GM19324 (cell line): ENCODE results near the gene KMT2D.
A peak's percentile ranks its signal among the peaks of the same experiment; 100 is the strongest.

Source experiments
- ATAC-seq: cut with Tn5 transposase; IDR thresholded peaks from one replicate; pipeline ENCODE4 v1.9.1; 2021; ENCODE audit warnings: mild to moderate bottlenecking, moderate library complexity; ENCODE audit not compliant: unreplicated experiment, low FRiP score

The KMT2D gene, protein sequence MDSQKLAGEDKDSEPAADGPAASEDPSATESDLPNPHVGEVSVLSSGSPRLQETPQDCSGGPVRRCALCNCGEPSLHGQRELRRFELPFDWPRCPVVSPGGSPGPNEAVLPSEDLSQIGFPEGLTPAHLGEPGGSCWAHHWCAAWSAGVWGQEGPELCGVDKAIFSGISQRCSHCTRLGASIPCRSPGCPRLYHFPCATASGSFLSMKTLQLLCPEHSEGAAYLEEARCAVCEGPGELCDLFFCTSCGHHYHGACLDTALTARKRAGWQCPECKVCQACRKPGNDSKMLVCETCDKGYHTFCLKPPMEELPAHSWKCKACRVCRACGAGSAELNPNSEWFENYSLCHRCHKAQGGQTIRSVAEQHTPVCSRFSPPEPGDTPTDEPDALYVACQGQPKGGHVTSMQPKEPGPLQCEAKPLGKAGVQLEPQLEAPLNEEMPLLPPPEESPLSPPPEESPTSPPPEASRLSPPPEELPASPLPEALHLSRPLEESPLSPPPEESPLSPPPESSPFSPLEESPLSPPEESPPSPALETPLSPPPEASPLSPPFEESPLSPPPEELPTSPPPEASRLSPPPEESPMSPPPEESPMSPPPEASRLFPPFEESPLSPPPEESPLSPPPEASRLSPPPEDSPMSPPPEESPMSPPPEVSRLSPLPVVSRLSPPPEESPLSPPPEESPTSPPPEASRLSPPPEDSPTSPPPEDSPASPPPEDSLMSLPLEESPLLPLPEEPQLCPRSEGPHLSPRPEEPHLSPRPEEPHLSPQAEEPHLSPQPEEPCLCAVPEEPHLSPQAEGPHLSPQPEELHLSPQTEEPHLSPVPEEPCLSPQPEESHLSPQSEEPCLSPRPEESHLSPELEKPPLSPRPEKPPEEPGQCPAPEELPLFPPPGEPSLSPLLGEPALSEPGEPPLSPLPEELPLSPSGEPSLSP (N-terminal part only)

DNA sequence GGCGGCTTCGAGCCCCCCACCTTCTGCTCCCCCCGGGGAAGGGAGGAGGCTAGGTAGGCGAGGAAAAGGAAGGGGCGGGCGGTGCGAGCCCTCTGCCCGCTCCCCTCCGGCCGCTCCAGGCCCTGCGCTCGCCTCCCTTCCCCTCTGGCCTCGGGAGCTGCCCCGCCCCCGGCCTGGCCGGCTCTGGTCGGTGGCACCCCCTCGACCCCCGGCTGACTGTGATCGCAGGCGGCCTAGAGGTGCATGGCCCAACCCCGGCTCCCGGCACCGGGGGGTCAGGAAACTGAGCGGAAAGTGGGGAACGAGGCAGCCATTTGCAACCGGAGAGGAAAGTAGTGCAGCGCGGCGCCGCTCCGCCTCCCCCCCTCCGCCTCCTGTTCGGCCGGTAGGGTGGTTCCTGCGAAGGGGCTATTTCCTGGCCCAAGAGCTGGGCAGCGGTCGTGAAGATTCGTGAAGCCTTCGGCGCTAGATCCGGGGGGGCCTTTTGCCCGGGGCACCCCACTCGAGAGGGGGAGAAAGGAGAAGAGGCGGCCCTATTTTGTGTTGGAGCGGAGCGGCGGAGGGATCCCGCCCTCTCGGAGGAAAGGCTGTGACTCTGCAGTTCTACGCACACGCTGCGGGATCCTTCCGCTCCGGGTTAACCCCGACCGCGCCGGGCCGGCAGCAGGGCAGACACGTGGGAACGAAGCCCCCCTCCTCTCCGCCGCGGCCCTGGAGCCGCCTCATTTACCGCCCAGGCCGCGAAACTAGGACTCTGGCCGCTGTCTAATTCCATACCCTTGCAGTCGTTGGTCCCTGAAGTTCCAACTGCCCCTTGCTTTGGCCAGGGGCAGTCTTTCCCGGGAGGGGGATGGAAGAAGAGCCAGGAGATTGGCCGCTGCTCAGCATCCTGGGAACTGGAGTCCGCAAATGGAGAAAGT lies at the start of gene KMT2D:
Gene KMT2D (minus strand): TSS at position 558 of the 920 bp plus-strand sequence. CDS start 5,470 bp downstream, outside the sequence.
- ATAC-seq = peak; percentile 49

DNA sequence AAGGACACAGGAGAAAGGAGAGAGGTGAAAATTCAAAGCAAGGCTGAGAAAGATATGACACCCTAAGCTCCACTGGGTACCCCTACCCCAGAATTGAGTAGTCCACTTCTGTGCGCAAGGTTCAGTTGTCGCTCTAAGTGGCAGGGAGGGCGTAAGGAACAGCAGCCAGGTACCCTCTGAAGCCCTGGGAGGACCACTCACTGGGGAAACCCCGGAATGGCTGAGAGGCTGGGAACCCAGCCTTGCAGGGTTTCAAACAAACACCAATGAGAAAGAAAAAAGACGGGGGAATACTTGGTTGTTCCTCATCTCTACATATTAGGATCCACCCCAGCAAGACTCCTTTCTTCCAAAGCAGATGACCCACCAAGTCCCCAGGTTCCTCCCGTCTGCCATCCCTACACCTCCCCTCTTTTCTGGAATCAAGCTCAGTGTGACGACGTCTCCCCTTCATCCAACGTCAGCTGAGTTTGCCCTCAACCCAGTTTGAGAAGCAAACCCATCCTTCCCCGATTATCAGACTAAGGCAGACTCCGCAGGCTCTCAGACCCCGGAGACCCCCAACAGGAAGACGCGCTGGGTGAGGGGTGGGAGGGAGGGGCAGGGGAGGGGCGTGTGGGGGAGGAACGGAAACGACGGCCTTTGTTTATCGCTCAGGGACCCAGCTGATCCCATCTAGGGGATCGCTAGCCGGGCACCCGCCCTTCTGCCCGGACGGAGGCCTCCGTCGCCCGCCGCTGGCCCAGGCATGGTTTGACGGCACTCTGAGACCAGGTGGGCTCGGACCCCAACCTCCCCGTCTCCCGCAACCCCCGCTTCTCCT lies 49.3 kb upstream of the KMT2D start:
- ATAC-seq = no peak

DNA sequence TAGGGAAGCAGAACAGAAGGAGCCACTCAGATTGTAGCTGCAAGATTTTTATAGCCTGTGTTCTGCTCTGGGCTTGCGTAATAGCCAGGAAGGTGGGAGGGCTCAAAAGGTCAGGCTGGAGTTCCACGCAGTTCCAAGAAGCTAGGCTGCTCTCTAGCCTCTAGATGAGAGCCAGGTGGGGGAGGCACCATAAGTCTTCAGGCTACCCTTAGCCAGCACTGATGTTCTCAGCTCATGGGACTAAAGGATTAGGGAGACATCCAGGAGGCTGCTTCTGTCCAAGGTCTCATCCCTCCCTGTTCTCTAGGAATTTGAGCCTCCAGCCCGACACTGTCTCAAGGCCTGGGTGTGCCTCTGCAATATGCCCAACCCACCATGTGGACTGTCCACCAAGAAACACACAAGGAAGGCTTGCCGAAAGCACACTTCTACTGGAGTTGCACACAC lies 48.4 kb upstream of the KMT2D start:
- ATAC-seq = no peak

DNA sequence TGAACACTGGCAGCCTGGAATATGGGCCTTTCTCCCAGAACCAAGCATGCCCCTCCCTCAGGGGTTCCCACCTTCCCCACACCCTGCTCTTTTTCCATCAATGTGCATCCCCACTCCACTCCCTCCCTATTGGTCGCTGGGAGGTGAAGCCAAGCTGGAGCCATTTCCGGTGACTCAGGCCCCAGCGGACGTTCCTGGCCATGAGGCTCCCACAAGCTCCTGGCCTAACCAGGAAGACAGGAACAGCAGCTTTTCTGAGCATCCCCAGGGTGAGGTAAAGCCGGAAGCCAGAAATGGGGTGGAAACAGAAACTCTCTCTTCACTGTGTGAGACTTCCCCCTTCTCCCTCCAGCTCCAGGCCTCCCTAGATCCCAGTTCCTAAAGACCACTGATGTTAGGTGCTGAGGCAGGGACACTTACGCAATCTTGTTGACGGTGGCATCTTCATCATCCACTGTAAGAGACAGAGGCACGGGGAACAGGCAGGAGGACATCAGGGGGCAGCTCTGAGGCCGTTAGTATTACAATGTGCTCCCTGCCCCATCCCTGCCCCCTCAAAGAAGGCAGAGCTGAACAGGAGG lies 45.0 kb upstream of the KMT2D start:
- no peak for ATAC-seq

DNA sequence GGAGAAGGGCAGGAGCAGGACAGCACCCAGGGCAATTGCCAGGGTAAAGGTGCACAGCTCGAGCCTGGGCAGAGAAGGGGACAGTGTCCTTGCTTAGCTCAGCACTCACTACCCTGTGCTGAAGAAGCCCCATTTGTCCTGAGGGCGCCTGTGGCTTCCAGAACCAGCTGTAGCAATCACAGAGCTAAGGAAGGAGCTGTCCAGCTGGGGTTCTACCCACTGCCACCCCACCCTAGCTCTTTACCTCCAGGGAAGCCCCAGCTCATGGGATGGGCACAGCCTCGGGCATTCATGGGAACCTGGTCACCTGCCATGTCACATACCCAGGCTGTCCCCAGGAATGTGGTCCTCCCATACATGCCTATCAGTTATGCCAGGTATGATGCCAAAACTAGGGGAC lies 44.2 kb upstream of the KMT2D start:
- no peak for ATAC-seq

DNA sequence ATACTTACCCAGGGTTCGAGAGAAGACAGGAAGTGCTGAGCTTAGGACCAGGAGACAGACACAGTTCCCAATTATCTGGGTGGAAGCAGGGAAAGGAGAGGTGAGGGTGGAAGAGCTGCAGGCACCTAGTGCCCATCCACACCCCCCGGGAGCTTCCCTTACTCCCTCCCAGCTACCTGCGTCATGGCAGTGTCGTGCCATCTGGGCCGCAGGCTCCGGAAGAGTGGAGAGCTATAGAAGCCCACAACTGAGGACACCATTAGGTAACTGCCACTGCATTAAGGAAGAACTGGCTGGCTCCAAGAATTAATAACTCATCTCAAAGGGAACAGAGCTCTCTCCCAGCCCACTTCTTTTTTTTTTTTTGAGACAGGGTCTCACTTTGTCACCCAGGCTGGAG lies 39.8 kb upstream of the KMT2D start:
- no peak for ATAC-seq

DNA sequence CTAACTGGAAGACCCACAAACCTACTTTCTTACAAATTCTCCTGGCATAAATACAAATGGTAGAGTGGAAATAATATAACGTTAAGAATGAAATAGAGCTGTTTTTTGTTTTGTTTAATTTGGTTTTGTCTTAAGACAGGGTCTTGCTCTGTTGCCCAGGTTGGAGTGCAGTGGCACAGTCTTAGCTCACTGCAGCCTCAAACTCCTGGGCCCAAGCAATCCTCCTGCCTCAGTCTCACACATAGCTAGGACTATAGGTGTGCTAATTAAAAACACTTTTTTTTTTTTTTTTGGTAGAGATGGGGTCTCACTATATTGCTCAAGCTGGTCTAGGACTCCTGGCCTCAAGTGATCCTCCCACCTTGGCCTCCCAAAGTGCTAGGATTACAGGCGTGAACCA lies 38.1 kb upstream of the KMT2D start:
- ATAC-seq = no peak

DNA sequence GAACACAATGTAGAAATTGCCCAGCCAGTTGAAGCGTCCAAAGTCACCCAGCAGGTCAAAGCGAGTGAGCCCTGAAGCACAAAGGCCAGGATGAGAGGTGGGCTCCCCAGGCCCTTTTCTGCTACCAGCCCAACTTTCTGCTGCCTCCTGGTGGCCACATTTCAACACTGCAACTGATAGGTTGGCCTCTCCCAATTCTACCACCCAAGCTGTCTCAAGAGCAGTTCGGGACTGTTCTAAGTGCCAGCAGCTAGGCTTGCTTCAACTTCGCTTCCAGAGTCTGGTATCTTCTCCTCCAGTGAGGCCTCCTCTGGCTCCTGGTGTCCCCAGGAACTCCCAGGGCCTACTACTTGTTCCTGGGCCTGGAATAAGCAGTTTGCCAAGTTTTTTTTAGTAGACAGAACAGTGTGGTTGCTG lies 37.4 kb upstream of the KMT2D start:
- ATAC-seq = no peak

DNA sequence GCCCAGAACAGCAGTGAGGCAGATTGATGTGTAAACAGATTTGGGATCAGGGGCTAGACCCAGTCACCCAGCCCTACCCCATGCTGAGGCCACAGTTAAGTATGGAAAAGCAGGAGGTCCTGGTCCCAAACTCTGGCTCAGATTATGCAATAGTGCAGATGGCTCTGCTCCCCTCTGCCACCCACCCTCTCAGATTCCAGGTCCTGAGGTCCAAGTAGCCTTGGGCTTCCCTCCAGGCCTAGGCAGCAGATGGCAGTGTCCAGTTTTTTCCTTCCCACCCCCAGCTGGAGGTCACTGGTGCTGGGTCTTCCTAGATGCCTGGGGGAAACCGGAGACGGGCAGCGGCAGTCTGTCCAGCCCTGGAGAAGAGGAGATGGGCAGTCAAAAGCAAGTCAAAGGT lies 36.8 kb upstream of the KMT2D start:
- ATAC-seq = no peak

DNA sequence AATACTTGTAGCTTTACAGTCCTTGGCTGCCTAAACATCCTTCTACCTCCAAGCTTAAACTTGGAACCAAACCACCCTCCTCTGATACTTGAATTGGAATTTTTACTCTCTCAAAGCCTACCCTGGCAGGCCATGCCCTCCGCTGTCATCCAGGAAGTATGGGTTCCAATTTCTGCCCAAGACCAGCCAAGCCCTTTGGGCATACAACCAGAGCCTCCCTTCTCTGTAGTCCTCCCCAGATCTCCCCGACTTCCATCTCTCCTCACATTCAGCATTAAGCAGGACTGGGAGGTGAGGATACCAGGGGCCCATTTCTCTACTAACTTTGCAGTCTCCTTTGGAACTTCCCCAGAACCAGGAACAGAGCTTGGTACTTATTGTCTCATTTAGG lies 34.4 kb upstream of the KMT2D start:
- ATAC-seq = no peak

DNA sequence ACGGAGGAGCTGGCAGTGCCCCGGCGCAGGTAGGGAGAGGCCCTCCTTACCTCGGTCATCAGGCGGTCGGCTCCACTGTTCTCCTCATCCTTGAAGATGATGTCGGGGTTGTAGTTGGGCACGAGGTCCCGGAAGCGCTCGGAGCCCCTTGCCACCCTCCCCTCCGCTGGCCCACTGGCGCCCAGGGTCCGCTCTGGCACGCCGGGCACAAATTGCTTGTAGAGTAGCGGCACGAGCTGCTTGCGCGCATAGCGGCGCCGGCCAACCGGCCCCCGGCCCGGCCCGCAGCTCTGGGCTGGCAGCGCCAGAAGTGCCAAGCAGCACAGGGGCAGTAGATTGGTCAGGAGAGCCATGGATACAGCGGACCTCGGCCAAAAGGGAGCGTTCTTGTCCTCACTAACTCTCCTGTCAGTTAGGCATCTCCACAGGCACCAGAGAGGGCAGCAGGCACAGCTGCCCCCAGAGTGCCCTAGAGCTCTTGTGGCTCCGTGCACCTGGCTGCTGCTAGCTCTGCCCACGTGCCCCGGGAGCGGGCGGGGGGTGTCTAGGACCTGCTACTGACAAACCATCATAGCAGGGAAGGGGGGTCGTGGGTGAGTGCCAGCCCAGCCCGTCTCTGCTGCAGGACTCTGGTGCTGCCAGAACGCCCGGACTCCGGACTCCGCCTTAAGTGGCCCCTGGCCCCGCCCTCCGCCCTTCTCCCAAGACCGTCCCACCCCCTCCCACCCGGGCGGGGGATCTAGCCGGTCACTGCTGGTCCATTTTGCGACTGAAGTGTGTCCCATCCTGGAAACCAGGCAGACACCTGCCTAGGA lies 33.8 kb upstream of the KMT2D start, which contains the start of gene DHH:
Gene DHH (minus strand): TSS at position 642 of the 815 bp plus-strand sequence. CDS start 289 bp downstream, at position 353.
- ATAC-seq = no peak

DNA sequence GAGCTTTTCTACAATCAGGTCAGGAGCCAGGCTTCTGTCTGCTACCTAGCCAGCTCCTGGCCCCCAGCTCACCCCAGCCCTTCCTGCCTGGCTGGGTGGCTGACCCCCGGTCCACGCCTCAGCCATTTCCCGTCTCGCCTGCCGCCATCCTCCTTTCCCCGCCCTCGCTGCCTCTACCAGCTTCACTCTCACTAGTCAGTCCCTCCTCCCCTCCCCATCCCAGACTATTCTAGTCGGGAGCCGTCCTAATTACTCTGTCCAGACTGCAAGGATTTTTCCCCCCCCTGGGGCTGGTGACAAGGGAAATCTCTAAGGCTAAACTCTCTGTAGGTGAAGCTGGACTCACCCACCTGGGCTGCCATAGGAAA lies 33.2 kb upstream of the KMT2D start:
- no peak for ATAC-seq

DNA sequence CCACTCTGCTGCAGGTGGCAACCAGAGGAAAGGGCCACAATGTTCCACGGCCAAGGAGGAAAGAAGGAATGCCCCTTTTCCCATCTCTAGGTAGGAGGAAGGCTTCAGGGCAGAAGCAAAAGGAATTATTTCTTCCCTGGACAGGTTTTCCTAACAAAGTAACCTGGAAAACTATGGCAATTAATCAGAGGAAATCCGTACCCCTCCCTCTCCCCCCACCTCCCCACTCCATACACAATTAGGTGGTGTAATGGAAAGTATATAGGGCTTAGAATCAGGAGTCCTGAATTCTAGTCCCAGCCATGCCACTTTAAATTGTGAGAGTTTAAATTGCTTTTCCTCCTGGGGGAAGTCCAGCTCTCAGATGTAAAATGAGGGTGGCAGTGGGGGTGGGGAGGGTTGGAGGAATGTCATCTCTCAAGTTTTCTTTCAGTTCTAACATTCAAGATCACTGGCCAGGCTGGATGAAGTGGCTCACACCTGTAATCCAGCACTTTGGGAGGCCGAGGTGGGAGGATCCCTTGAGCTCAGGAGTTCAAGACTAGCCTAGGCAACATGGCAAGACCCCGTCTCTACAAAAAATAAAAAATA lies 32.3 kb upstream of the KMT2D start:
- no peak for ATAC-seq

DNA sequence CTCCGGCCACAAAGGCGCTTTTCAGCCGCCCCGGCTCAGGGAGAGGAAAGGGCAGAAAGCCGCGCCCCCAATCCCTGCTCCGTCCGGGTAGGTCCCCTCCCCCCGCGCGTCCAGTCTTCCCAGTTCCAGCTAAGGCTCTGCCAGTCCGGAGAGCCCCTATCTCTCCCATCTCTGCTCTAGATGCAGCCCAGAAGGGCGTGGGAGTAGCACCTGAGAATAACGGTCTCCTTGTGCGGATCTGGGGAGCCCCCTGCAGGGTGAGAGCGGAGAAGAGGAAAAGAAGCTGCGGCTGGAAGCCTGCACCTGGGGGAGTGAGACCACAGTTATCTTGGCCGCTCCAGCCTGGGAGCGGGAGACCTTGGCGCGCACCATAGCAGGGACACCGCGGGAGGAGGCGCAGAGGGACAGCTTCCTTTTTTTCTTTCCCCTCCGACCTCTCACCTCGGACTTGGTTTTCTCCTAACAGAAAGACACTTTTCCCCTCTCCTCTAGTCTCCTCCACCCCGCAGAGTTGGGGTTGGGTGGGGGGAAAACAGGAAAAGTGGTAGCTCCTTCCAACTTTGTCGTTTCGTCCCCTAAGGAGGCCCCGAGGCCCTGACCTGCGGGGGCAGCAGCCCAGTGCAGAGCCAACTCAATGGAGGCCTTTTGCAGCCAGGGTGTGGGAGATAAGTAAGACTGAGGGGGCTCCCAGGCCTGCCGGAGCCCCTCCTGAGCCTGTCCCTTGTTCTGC lies 31.7 kb upstream of the KMT2D start:
- no peak for ATAC-seq

DNA sequence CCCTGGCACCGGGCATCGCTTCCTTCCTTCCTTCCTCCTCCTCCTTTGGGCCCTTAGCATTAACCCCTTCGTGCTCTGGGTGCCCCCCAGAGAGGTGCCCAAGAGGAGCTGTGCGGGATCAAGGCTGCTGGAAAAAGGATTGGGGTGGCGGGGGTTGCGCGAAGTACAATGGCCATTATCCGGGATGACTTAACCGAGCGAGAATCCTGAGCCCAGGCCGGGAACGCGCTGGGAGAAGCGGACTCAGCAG lies 31.2 kb upstream of the KMT2D start:
- no peak for ATAC-seq

DNA sequence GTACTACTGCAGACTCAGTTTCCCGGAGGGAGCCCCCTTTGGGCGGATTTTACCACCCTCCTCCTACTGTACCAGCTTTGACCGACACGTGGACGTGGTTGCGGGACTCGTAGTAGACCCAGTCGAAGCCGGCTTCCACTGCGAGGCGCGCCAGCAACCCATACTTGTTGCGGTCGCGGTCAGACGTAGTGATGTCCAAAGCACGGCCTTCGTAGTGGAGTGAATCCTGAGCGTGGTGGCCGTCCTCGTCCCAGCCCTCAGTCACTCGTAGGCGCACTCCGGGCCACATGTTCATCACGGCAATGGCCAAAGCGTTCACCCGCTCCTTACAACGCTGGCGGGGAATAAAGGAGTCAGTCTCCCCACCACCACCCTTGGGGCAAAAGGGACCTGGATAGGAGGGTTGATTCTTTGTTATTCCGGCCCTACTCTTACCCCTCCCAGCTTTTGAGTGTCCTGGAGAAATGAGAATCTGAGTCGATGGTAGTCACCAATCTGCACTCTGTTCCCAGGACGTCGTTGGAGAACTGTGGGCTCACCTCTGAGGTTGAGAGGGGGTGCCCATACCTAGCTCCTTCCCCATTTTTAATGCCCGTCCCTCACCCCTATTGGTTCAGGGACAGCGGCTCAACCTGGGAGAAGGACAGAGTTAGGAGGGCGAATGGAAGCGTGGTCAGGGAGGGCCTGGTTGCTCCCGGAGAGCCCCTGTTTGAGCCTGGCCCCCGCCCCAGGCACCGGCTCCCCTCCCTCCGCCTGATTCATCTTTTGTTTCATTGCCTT lies 30.7 kb upstream of the KMT2D start:
- ATAC-seq = no peak
